HEK293T (cell line): Measurements from ENCODE around the gene SYT11.
A peak's percentile ranks its signal among the peaks of the same experiment; 100 is the strongest.

Experiments
- ARNT ChIP-seq: fragments of 450-650 bp; IDR thresholded peaks from 2 replicates; pipeline ENCODE4 v1.6.1; 2017; ENCODE audit warnings: mild to moderate bottlenecking
- BHLHE40 ChIP-seq: fragments of 450-650 bp; IDR thresholded peaks from 2 replicates; pipeline ENCODE4 v1.6.1; 2016; ENCODE audit warnings: mild to moderate bottlenecking, moderate library complexity, borderline replicate concordance
- CTBP1 ChIP-seq: fragments of 450-650 bp; IDR thresholded peaks from 2 replicates; pipeline ENCODE4 v1.6.1; 2016; ENCODE audit warnings: borderline replicate concordance
- ELF4 ChIP-seq: fragments of 450-650 bp; IDR thresholded peaks from 2 replicates; pipeline ENCODE4 v1.6.1; 2017; ENCODE audit warnings: antibody characterized with exemption
- FOXA1 ChIP-seq: fragments of 450-650 bp; IDR thresholded peaks from 2 replicates; pipeline ENCODE4 v1.6.1; 2016; ENCODE audit warnings: mild to moderate bottlenecking
- FOXK2 ChIP-seq: fragments of 450-650 bp; IDR thresholded peaks from 2 replicates; pipeline ENCODE4 v1.6.1; 2016; ENCODE audit warnings: mild to moderate bottlenecking
- FOXM1 ChIP-seq: fragments of 450-650 bp; IDR thresholded peaks from 2 replicates; pipeline ENCODE4 v1.6.1; 2017; ENCODE audit warnings: mild to moderate bottlenecking, borderline replicate concordance
- HDGF ChIP-seq: fragments of 450-650 bp; IDR thresholded peaks from 2 replicates; pipeline ENCODE4 v1.6.1; 2017; ENCODE audit warnings: antibody characterized with exemption, borderline replicate concordance
- L3MBTL2 ChIP-seq: fragments of 450-650 bp; conservative IDR thresholded peaks from 2 replicates; pipeline ENCODE4 v1.6.1; 2016; ENCODE audit warnings: mild to moderate bottlenecking
- PKNOX1 ChIP-seq: fragments of 450-650 bp; IDR thresholded peaks from 2 replicates; pipeline ENCODE4 v1.6.1; 2016
- SP1 ChIP-seq: fragments of 450-650 bp; IDR thresholded peaks from 2 replicates; pipeline ENCODE4 v1.6.1; 2017
- SUZ12 ChIP-seq: fragments of 450-650 bp; IDR thresholded peaks from 2 replicates; pipeline ENCODE4 v1.6.1; 2016; ENCODE audit warnings: mild to moderate bottlenecking
- TARDBP ChIP-seq: fragments of 450-650 bp; IDR thresholded peaks from 2 replicates; pipeline ENCODE4 v1.6.1; 2016
- ZNF384 ChIP-seq: fragments of 450-650 bp; IDR thresholded peaks from 2 replicates; pipeline ENCODE4 v1.6.1; 2016

DNA sequence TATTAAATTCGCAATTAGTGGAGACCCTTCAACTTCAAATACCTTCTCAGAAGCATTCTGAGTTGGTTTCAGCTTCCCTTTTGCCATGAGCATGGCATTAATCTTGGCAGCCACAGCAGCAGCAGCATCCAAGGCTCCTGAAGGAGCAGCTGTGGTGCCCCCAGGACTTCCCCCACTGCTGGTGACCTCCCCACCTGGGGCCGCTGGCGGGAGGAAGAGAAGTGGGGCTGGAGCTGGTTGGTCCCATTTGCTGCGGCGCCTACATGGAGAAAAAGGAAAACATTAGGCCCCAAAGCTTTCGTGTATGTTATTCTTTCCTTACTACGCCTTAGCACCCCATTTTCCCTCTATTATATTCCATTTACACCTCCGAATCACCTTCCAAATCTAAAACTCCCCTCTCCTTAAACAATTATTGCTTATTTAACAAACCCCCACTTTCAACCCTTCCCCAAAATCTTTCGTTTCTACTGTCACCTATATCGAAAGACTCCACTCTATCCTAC, 74.3 kb downstream of the SYT11 start:
- TF ChIP-seq FOXK2 (no peak), TARDBP (no peak), HDGF (no peak), BHLHE40 (no peak), ARNT (no peak), SP1 (no peak), SUZ12 (no peak), ZNF384 (no peak), PKNOX1 (no peak), L3MBTL2 (0 out of 2 replicates have a peak, but pooled peaks have one; percentile 1), FOXA1 (no peak), ELF4 (no peak), FOXM1 (no peak), CTBP1 (no peak)
